T-cell (primary cell): ENCODE measurements around the gene TIMP3. TPM values are rescaled to one million over a fixed set of nuclear protein-coding genes. Genes with fewer than 3 reads are reported as not detected.
"Not testable (repeated sequence)": the region's sequence is repeated elsewhere in the genome, so short reads cannot be mapped to it uniquely, and the experiment has no call there.

ENCODE experiments used
- ATAC-seq, 4 experiments: fragments of 200-7000 bp in 3 of 4; fragments of 150-1000 bp in 1 of 4; cut with Tn5 transposase; replicated peaks in 1 of 4; 1 replicate in 3 of 4; 2 replicates in 1 of 4; pipeline ENCODE4 v1.10.0; 2021; ENCODE audit warnings: moderate library complexity in 3 of 4, mild to moderate bottlenecking in 2 of 4, moderate number of reproducible peaks in 1 of 4
- CTCF ChIA-PET, 2 donors: fragments of 300-600 bp; sonication (Branson Sonifier 250); formaldehyde crosslinking; loops; one replicate each; lab custom pipeline; 2022; ENCODE audit warnings: antibody characterized with exemption in 2 of 2; lab: Charles Lee
- POLR2A ChIA-PET, 2 donors: fragments of 300-600 bp; sonication (Branson Sonifier 250); formaldehyde crosslinking; loops; one replicate each; lab custom pipeline; 2022; ENCODE audit warnings: antibody characterized with exemption in 2 of 2; lab: Charles Lee
- DNase-seq, 35 experiments: peaks; one replicate each; pipeline versions ENCODE4 v3.0.0 to v3.0.0-alpha.2; 2013 to 2023
- H3K27ac ChIP-seq: one replicate; pipeline ENCODE4 v1.5.1; 2013; ENCODE audit warnings: low read length
- H3K27me3 ChIP-seq, 2 experiments: replicated peaks in 1 of 2; 1 replicate in 1 of 2; 2 replicates in 1 of 2; pipeline versions ENCODE4 v1.6.1 to v1.7.0; 2013; ENCODE audit warnings: low read length in 1 of 2, mixed read lengths in 1 of 2; ENCODE audit not compliant: control insufficient read depth in 2 of 2, insufficient read depth in 2 of 2; ENCODE audit errors: extremely low read depth in 1 of 2
- H3K36me3 ChIP-seq, 2 donors: 1 replicate in 1 of 2; 2 replicates in 1 of 2; pipeline versions ENCODE4 v1.6.1 to v1.7.0; 2013; ENCODE audit warnings: low read length in 1 of 2; ENCODE audit not compliant: control insufficient read depth in 2 of 2, insufficient read depth in 1 of 2; ENCODE audit errors: extremely low read depth in 1 of 2
- H3K4me1 ChIP-seq, 2 experiments: 1 replicate in 1 of 2; 2 replicates in 1 of 2; pipeline versions ENCODE4 v1.6.1 to v1.7.0; 2013; ENCODE audit warnings: low read length in 2 of 2, mixed read lengths in 1 of 2; ENCODE audit not compliant: insufficient read depth in 2 of 2, control insufficient read depth in 1 of 2; ENCODE audit errors: extremely low read depth in 1 of 2
- H3K4me3 ChIP-seq, 2 donors: 1 replicate in 1 of 2; 2 replicates in 1 of 2; pipeline versions ENCODE4 v1.5.1 to v1.7.0; 2013; ENCODE audit warnings: mild to moderate bottlenecking in 2 of 2, low read length in 1 of 2, moderate library complexity in 1 of 2; ENCODE audit not compliant: control insufficient read depth in 1 of 2; ENCODE audit errors: extremely low read depth in 1 of 2
- H3K9me3 ChIP-seq: 2 replicates; pipeline ENCODE4 v1.7.0; 2013
- H3K27ac Mint-ChIP-seq, 2 donors: one replicate each; pipeline ENCODE4 v1.8.0; 2020 to 2021; ENCODE audit warnings: mild to moderate bottlenecking in 2 of 2, mixed read lengths in 2 of 2
- H3K27me3 Mint-ChIP-seq, 2 donors: one replicate each; pipeline ENCODE4 v1.8.0; 2021 to 2022; ENCODE audit warnings: mixed read lengths in 2 of 2
- H3K36me3 Mint-ChIP-seq: one replicate; pipeline ENCODE4 v1.8.0; 2021; ENCODE audit warnings: mixed read lengths
- H3K4me1 Mint-ChIP-seq, 3 donors: one replicate each; pipeline ENCODE4 v1.8.0; 2020 to 2022; ENCODE audit warnings: mixed read lengths in 3 of 3, mild to moderate bottlenecking in 1 of 3
- H3K4me3 Mint-ChIP-seq, 3 donors: one replicate each; pipeline ENCODE4 v1.8.0; 2020 to 2022; ENCODE audit warnings: mild to moderate bottlenecking in 3 of 3, mixed read lengths in 3 of 3, moderate library complexity in 3 of 3
- H3K9me3 Mint-ChIP-seq, 3 donors: one replicate each; pipeline ENCODE4 v1.8.0; 2020 to 2022; ENCODE audit warnings: mixed read lengths in 3 of 3
- WGBS: methylation state at CpG from one replicate; pipeline ENCODE4 v1.1.5; 2013; ENCODE audit warnings: missing lambda C conversion rate; ENCODE audit not compliant: insufficient coverage; 5-methylcytosine and 5-hydroxymethylcytosine counted together
- total RNA-seq, 35 experiments: library from RNA in 6 of 35; stranded (reverse) in 6 of 35; fragments of 120-200 nt in 1 of 35; gene quantifications; one replicate each; pipeline versions ENCODE4 v1.2.1 to v1.2.4 and lab custom pipeline; 2013 to 2026

TIMP3 gene
- total RNA-seq (1 to 10 TPM in 3 of 5 donors, under 1 TPM in 2; 0.07 to 1.7 (median 1.1) TPM), total RNA-seq (lab: John Stamatoyannopoulos, UW) (0 to 3.9 (median 0.64) reads per million in 29 experiments)
- 0.24 TPM for total RNA-seq (2013)

GRCh38 chr22:32801537-32802236 is at the start of gene TIMP3:
Gene TIMP3 (plus strand): TSS chr22:32801705. CDS start chr22:32802002, 297 bp downstream.
- no peaks in the 10 kb centered on the region for H3K36me3 ChIP-seq
- Mint-ChIP-seq H3K27me3 (peaks cover 51 to 67% of the 10 kb centered on the region in 2 donors), H3K9me3 (no peaks in the 10 kb centered on the region), H3K27ac (no peak within 1 kb of the TSS), H3K36me3 (no peaks in the 10 kb centered on the region), H3K4me1 (peaks cover 0 to 16% (median 5%) of the 10 kb centered on the region in 3 donors), H3K4me3 (peak within 1 kb of the TSS in 1 of 3 donors; percentile 40)
- H3K27me3 ChIP-seq, result peaks cover 0 to 52% of the 10 kb centered on the region in 2 experiments
- 1% methylated on average over 64 of the region's 72 CpGs for WGBS
- no peak for ATAC-seq
- no peaks in the 10 kb centered on the region for H3K9me3 ChIP-seq
- ChIA-PET CTCF (no interaction called here), POLR2A (no interaction called here)
- H3K4me3 ChIP-seq, result peak within 1 kb of the TSS in 1 of 2 donors; percentile 26
- H3K27ac ChIP-seq, result no peak within 1 kb of the TSS
- no peak for DNase-seq
- peaks cover 0 to 7% of the 10 kb centered on the region in 2 experiments for H3K4me1 ChIP-seq

DNA sequence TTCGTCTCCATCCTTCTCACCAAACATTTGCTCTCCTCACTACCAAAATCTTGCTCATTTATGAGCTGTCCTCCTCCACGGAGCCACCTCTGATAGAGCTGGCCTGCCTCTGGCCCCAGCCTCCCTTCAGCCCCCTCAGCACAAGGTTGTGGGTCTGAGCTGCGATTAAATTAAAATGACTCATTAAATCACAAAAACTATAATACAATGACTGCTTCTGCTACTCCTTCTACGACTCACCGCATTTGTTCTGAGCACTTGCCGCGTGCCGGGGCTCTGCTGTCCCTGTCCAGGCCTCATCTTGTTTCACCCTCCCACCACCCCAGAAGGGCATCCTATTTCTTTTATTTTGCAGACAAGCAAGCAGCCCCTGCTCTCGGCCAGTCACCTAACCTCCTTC is 49.2 kb upstream of the TIMP3 start:
- Mint-ChIP-seq H3K27ac (no peak overlapping the region), H3K4me3 (no peak overlapping the region), H3K27me3 (no peaks in the 10 kb centered on the region), H3K36me3 (no peaks in the 10 kb centered on the region), H3K9me3 (no peaks in the 10 kb centered on the region), H3K4me1 (no peaks in the 10 kb centered on the region)
- no peak overlapping the region for H3K27ac ChIP-seq
- DNase-seq (no peak), ATAC-seq (no peak)
- no peaks in the 10 kb centered on the region for H3K4me1 ChIP-seq
- H3K36me3 ChIP-seq, result no peaks in the 10 kb centered on the region
- 68% methylated on average over 8 of the region's 9 CpGs for WGBS
- H3K27me3 ChIP-seq, result peaks cover 0 to 10% of the 10 kb centered on the region in 2 experiments
- no peaks in the 10 kb centered on the region for H3K9me3 ChIP-seq
- ChIA-PET POLR2A (no interaction called here), CTCF (no interaction called here)
- no peak overlapping the region for H3K4me3 ChIP-seq

DNA sequence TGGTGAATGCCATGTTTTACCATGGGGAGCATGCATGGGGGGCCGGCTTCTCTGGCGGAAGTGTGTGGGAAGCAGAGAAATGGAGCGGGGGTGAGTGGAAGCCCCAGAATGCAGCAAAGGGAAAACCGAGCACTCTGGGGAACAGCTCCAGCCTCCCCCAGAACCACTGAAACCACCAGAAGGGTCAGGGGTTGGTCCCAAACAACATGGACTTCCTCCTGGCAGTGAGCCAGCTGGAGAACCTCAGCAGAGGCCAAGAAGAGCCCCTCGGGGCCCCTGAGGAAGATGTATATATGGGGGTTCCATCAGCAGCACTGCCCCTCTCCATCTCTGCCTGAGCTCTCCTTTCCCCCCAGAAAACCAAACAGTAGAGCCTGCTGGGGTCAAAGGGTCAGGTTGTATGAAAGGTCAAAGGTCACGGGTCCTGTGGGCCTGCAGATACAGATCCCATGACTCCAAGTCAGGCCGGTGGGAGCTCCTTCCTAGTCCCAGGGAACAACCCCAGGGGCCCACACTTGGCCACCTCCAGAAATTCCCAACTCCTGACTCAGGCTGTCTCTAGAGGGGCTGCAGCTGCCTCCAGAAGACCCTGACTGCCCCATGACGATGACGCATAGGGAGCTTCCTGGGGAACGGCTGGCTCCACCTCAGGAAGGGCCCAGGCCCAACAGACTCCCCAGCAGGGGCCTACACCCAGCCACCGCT is 48.5 kb upstream of the TIMP3 start:
- H3K4me3 ChIP-seq, result no peak overlapping the region
- H3K9me3 ChIP-seq, result no peaks in the 10 kb centered on the region
- no peak for ATAC-seq
- DNase-seq, result no peak
- no peak overlapping the region for H3K27ac ChIP-seq
- CTCF ChIA-PET, result no interaction called here
- H3K27me3 ChIP-seq, result peaks cover 0 to 6% of the 10 kb centered on the region in 2 experiments
- H3K4me3 Mint-ChIP-seq, result no peak overlapping the region
- H3K4me1 Mint-ChIP-seq, result no peaks in the 10 kb centered on the region
- 77% methylated on average over 6 of the region's 11 CpGs for WGBS
- H3K36me3 ChIP-seq, result no peaks in the 10 kb centered on the region
- no peaks in the 10 kb centered on the region for H3K27me3 Mint-ChIP-seq
- POLR2A ChIA-PET, result interaction anchor here in 1 of 2 donors (0.5 kb wide), 1 partner anchor 334 kb away, joined by 4 read pairs; no protein-coding TSS in a partner anchor
- H3K9me3 Mint-ChIP-seq, result no peaks in the 10 kb centered on the region
- no peaks in the 10 kb centered on the region for H3K36me3 Mint-ChIP-seq
- no peaks in the 10 kb centered on the region for H3K4me1 ChIP-seq
- H3K27ac Mint-ChIP-seq, result no peak overlapping the region

GRCh38 chr22:32753591-32753990 is 47.9 kb upstream of the TIMP3 start:
- H3K27me3 ChIP-seq, result peaks cover 0 to 6% of the 10 kb centered on the region in 2 experiments
- ChIA-PET CTCF (no interaction called here), POLR2A (no interaction called here)
- H3K36me3 ChIP-seq, result no peaks in the 10 kb centered on the region
- DNase-seq, result no peak
- no peaks in the 10 kb centered on the region for H3K4me1 Mint-ChIP-seq
- no peaks in the 10 kb centered on the region for H3K4me1 ChIP-seq
- no peak overlapping the region for H3K4me3 Mint-ChIP-seq
- ATAC-seq, result no peak
- no peaks in the 10 kb centered on the region for H3K27me3 Mint-ChIP-seq
- H3K9me3 ChIP-seq, result no peaks in the 10 kb centered on the region
- no peak overlapping the region for H3K27ac Mint-ChIP-seq
- WGBS, result 88% methylated on average over 3 of the region's 6 CpGs
- no peaks in the 10 kb centered on the region for H3K9me3 Mint-ChIP-seq
- H3K4me3 ChIP-seq, result no peak overlapping the region
- H3K36me3 Mint-ChIP-seq, result no peaks in the 10 kb centered on the region
- no peak overlapping the region for H3K27ac ChIP-seq

DNA sequence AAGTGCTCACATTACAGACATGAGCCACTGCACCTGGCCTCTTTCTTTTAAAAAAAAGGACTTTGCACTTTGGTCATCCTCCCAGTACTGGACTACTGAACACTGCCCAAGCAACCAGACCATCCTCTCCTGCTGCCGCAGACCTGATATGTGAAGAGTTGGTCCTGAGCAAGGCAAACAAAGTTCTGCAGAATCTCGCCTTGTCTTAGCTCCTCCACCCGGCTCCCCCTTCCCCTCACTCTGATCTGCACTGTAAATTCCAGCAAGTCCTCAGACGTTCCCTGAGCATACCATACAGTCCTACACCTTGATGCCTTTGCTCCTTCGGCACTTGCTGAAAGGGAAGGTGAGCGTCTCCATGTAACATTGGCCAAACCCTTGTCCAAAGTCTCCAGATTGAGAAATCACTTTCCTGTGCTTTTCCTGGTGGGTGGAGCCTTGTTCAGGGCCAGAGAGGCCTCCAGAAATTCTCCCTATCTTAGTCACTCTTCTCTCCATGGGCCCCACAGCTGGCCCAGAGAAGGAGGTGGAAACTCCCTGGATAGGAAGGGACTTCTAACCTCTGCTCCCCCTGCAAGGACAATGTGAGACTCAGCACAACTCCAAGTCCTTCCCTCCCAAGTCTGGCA is 47.0 kb upstream of the TIMP3 start:
- Mint-ChIP-seq H3K27me3 (peaks cover 0 to 3% of the 10 kb centered on the region in 2 donors), H3K4me1 (no peaks in the 10 kb centered on the region), H3K9me3 (no peaks in the 10 kb centered on the region), H3K27ac (no peak overlapping the region), H3K4me3 (no peak overlapping the region), H3K36me3 (no peaks in the 10 kb centered on the region)
- DNase-seq (no peak), ATAC-seq (no peak)
- POLR2A ChIA-PET, result no interaction called here
- WGBS, result 64% methylated on average over 3 of the region's 6 CpGs
- CTCF ChIA-PET, result no interaction called here
- H3K4me3 ChIP-seq, result no peak overlapping the region
- no peak overlapping the region for H3K27ac ChIP-seq
- H3K36me3 ChIP-seq, result no peaks in the 10 kb centered on the region
- peaks cover 0 to 6% of the 10 kb centered on the region in 2 experiments for H3K27me3 ChIP-seq
- no peaks in the 10 kb centered on the region for H3K4me1 ChIP-seq
- H3K9me3 ChIP-seq, result no peaks in the 10 kb centered on the region

DNA sequence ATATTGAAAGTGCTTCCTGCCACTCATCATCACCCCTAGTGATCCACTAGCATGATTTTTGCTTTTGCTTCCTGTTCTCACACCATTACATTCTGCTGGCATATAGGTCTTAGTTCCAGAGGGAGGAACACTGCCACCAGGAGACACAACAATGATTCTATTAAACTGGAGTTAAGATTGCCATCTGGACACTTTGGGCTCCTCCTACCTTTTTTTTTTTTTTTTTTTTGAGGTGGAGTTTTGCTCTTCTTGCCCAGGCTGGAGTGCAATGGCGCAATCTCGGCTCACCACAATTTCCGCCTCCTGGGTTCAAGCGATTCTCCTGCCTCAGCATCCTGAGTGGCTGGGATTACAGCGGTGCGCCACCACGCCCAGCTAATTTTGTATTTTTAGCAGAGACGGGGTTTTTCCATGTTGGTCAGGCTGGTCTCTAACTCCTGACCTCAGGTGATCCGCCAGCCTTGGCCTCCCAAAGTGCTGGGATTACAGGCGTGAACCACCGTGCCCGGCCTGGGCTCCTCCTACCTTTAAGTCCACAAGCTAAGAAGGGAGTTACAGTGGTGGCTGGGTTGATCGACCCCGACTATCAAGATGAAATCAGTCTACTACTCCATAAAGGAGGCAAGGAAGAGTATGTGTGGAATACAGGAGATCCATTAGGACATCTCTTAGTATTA is 44.3 kb upstream of the TIMP3 start:
- H3K4me3 ChIP-seq, H3K4me1 ChIP-seq, H3K27ac Mint-ChIP-seq, H3K4me1 Mint-ChIP-seq, DNase-seq, H3K9me3 Mint-ChIP-seq, H3K27ac ChIP-seq, POLR2A ChIA-PET, H3K36me3 Mint-ChIP-seq, H3K4me3 Mint-ChIP-seq, H3K36me3 ChIP-seq, ATAC-seq, H3K9me3 ChIP-seq, CTCF ChIA-PET: not testable (repeated sequence)
- H3K27me3 Mint-ChIP-seq, result peaks cover 3 to 20% of the 10 kb centered on the region in 2 donors
- WGBS, result 80% methylated on average over 6 of the region's 14 CpGs
- peaks cover 0 to 22% of the 10 kb centered on the region in 2 experiments for H3K27me3 ChIP-seq
